Stimulated activated CD8-positive, alpha-beta memory T cell treated with anti-CD3 and anti-CD28 coated beads, Interleukin-15, amount 100 ng/mL, for 24 hours (primary cell): Measurements from ENCODE around the gene COL17A1.

ENCODE experiments used
- DNase-seq: peaks from one replicate; pipeline ENCODE4 v3.0.0-alpha.2; 2020; ENCODE audit warnings: low read depth

COL17A1 gene

DNA sequence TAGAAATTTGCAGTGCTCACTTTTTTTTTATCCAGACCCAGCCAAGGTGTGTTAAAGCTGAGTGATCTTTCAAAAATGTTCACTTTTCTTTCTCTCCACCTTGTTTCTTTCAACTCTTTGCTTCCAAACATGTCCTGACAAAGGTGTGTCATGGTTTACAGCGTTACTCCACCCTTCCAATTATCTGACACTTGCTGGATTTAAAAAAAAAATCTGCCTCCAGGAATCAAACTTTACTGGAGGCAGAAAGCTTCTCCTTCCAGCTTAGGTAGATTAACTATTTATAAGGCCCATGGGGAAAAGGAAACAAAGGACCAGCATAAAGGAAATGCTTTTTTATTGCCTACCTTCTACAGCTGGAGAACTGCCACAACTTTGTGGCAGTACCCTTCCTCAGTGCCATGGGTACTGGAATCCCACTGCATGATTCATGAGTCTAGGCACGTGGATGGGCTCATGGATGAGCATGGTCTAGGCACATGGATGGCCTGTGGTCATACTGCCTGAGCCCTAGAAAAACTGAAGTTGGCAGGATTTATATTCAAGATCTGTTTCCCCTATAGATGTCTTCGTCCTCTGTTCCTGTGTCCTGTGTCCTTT lies at the start of gene COL17A1:
COL17A1 (minus strand) TSS at position 80 of the 600 bp plus-strand sequence. CDS start 5,207 bp downstream, outside the sequence.
- no peak for DNase-seq

GRCh38 chr10:104130041-104130440 lies 44.4 kb upstream of the COL17A1 start:
- DNase-seq: no peak

DNA sequence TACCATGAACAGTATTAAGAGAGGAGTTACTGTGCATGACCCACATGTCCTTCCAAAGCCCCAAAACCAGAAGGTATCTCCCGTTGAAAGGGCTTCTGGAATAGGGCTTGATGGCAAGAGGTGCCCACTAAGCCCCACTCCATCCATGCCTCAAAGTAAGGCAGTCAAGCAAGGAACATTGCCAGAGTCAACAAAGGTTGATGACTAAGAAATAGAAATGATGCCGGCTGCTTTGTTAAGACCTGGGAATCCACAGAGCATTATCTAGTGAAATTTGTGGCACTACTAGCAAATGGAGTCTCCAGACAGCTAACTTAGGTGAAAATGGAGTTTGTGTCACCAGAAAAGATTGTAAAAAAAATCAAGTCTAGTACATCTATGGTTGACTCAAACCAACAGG lies 42.5 kb upstream of the COL17A1 start:
- no peak for DNase-seq

DNA sequence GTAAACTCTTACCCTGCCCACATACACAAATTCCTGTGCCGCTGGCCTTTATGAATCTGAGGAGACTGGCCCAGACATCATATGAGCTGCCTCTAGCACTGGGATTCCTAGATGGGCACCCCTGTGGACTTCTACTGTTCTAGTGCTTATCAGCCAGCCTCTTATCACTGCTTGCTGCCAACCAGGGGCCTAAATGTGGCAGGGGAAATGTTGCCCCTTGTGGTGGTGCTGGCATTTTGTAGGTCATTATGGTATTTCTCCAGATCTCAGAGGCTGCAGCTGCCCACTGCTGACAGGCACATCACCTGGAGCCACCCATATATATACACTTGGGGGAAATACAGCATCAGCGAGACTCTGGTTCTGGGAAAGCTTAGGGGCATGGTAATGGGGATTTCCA lies 41.7 kb upstream of the COL17A1 start:
- DNase-seq: no peak

- no peak for DNase-seq
Measured at GRCh38 chr10:104123397-104123796, 37.7 kb upstream of the COL17A1 start.

DNA sequence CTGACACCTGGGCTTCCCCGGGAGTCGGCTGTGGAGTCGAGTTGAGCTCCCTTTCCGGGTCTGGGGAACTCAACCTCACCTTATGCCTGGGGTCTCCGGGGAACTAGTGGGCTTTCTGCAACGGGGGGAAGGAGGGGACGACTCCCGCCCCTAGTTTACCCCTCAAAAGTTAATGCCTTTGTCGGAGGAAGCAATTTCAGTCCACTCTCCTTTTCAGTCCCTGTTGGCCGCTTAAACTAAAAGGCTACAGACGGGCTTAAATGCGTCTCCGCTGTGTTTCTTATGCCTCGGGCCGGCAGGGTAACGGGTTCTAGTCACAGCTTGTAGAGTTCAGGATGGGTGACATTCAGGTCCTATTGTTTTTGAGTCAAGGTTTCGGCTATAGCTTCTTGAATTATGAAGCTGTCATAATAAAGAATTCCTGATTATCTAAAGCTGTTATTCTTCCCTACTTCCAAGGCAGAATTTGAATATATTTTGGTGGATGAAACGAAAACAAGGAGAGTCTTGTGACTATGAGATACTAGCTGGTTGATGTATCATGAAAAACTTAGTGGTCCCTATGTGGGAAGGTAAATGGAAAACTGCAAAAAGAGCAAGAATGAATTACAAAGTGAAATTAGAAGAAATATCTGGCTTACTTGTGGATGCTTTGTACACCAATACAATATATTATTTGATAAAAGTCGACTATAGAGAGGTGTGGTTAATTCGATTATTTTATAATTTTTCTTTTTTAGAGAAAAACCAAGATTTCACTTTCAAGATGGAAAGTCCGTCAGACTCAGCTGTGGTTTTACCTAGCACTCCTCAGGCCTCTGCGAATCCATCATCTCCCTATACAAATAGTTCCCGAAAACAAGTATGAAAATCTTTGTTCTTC lies 36.8 kb upstream of the COL17A1 start:
- no peak for DNase-seq

DNA sequence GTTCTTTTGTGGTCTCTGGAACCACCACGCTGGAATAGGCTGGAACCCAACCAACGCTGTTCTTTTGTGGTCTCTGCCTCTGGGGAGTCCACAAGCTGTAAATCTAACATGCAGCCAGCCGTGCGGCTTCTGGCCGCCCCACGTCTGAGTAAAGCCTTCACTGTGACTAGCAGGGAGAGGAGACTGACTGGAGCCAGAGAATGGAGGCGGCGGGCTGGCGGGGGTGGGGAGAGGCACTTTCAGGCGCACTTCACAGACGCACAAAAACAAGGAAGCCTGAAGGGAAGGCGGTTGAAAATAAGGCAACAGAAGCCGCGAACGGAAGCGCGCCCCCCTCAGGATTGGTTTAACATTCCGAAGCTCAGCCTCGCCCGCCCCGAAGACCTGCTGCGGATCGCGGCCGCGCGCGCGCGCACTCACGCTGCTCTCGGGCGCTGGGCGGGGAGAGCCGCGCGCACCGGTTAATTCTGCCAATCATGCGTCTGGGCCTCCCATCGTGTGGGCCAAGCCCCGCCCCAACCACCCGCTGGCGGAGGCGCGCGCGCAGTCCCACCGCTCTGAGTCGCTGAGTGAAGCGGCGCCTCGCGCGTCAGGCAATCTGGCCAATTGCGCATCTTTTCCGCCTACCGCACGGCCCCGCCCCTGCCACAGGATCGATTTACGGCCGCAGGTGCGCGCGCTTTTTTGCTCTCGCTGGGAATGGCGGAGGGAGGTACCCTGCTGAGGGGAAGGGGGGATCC lies 36.0 kb upstream of the COL17A1 start, which contains the start of gene SFR1:
SFR1 (plus strand) TSS at position 687 of the 740 bp plus-strand sequence; CDS start at position 700, 13 bp downstream.
- peak; percentile 97 for DNase-seq

DNA sequence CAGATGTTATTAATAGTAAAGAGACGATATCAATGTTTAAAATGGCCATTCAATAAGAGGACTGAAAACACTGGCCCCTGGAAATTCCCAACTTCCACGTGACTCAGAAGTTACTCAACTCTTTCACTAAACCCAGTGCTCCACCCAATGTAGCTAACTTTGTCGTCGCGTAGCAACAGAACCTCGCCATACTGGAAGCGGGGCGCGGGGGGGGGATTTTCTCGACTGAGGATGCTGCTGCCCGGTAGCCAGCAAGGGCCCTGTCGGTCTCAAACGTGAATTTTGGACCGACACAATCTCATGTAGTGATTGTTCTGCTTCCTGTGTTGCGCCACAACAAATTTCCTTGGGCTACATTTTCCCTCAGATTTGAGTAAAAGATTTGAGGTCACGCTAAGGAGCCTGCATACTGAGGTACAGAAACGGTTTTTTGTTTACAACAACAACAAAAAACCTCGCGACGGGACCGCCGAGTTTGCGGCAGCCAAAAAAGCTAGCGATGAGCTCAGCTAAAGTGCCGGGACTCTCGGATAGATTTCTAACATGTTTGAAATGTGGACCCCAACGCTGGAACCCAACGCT lies 35.3 kb upstream of the COL17A1 start:
- DNase-seq: peak; percentile 52

- DNase-seq: no peak
Measured at GRCh38 chr10:104120512-104120902, 34.8 kb upstream of the COL17A1 start.

GRCh38 chr10:104119996-104120395 lies 34.3 kb upstream of the COL17A1 start:
- no peak for DNase-seq

DNA sequence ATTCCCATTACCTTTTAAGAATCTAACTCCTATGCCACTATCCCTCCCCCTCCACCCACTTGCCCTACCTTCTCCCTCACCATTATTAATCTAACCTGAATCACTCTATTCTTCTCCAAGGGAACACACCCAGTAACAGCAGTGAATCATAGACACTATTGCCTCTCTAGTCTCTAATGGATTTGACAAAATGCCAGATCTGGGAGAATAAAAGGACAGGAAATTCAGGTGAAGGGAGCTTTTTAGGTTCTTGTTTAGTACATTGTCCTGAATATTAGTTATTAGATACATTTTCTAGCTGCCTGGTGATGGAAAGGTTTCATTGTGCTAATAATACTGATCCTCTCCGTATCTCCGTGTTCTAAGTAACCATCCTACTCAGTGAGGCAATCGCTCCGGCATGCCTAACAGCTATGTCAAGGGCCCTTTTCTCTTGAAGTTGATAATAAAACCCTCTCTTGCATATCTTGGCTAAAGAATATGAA lies 32.2 kb upstream of the COL17A1 start:
- no peak for DNase-seq

DNA sequence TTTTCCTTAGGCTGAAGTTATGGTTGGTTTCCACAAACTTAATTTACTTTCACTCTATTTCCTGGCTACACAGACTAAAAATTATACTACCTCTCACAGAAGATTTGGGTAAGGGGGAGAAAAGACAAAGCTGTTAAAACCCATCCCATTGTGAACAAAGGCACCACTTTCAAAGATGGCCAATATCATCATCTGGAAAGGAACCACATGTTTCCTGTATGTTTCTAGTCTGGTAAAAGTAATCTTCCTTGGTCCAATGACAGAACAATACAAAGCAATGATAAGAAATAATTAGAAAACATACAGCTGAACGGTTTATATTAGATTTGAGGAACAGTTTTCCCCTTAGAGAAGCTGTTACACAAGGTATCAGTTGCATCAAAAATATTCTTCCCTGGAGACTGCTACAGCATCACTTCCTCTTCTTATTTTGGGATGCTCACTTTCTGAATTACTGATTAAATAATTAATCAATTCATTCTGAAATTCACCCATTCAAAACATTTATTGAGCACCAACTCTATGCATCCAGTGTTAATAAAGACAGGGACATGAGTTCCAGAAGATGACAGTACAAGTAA lies 27.8 kb upstream of the COL17A1 start:
- no peak for DNase-seq

GRCh38 chr10:104109908-104110662 lies 24.4 kb upstream of the COL17A1 start:
- DNase-seq: no peak

DNA sequence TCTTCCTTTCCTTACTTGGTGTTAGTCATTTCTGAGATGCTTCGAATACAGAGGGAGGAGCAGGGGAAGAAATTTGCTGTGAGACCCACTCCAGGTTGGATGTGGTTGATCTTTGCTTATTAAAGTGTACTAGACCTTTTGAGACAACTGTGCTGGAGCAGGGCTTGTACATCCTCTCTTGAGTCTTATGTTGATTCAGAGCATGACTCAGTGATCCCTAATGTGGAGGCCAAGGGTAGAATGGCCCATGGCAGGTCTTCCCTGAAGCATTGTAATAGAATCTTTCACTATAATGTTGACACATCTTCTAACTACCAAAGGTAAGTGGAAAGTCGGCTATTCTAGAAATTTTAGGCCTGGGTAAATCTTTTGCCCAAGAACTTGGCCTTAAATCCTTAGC lies 19.2 kb upstream of the COL17A1 start:
- no peak for DNase-seq

GRCh38 chr10:104104418-104104817 lies 18.7 kb upstream of the COL17A1 start:
- no peak for DNase-seq

- no peak for DNase-seq
Measured at GRCh38 chr10:104103956-104104355, 18.3 kb upstream of the COL17A1 start.

DNA sequence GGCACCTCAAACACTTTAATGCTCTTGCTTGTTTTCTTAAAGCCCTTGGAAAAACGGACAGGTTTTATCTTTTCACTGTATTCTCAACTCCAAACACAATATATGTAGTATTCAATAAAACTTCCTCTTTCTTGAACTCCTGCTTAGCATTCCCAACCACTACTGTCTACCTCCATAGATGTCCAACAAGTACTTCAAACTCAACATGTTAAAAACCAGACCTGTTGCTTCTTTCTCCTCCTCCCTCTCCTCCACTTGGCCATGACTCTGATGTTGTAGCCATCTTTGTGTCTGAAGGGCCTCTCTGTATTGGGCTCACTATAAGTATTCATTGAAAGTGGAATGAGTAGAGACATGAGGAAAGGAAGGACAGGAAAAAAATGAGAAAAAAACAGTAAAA lies 16.2 kb upstream of the COL17A1 start:
- DNase-seq: no peak

DNA sequence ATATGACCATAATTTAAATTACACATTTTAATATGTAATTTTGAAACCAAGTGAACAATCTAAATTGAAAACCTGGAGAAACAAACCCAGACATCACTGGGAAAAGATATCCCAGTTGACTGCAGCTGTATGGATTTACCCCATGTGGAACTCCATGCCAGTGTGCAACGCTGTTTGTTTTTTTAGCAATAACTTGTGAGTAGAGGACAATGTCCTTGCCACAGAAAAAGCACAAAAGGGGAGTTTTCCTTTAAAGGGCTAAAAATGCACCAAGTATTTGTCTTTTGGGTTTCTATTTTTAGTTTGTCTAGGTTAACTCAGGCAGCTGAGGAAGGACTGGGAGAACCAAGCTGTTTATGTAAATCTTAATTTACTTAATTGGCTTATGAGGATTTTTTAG lies 15.1 kb upstream of the COL17A1 start:
- no peak for DNase-seq

DNA sequence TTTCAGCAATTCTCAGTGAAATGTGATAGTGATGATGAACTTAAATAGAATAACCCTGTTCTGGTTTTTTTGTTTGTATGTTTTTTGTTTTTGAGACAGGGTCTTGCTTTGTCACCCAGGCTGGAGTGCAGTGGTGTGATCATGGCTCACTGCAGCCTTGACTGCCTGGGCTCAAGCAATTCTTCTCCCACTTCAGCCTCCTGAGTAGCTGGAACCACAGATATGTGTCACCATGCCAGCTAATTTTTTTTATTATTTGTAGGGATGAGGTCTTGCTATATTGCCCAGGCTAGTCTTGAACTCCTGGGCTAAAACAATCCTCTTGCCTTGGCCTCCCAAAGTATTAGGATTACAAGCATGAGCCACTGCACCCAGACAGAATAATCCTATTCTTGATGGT lies 14.3 kb upstream of the COL17A1 start:
- DNase-seq: no peak

- DNase-seq: no peak
Measured at GRCh38 chr10:104099269-104099668, 13.6 kb upstream of the COL17A1 start.

DNA sequence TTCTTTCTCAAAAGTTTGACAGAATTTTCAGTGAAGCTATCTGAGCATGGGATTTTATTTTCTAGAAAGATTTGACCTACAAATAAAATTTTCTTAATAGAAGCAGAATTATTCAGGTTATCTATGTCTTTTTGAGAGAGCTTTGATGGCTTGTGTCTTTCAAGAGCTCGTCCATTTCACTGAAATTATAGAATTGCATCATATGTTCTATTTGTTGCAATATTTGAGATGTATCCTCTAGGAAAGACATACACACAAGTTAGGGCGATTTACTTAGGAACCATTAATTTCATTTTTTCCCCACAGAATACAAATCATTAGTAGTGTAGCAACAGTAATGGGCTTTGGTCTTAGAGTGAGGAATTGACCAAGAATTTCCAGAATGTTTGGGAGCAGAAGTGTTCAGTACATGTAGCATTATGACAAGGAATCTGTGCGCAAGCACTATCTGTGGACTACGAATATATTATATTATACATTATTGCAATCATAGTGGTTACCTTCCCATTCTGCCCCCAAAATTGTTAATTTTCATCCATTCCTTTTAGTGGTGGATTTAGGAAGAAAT lies 12.8 kb upstream of the COL17A1 start:
- DNase-seq: no peak
